Left hindlimb (tissue), 1 donor: Measurements from ENCODE around the gene ZFAND3.

Experiments
- DNase-seq: peaks from one replicate; pipeline ENCODE4 v3.0.0-alpha.2; 2018

Gene ZFAND3

GRCh38 chr6:37827603-37828265, 8.2 kb downstream of the ZFAND3 start:
- no peak for DNase-seq

GRCh38 chr6:37830225-37830624, 10.7 kb downstream of the ZFAND3 start:
- DNase-seq, result no peak

- no peak for DNase-seq
These were observed 11.9 kb downstream of the ZFAND3 start for GRCh38 chr6:37831457-37831856.

GRCh38 chr6:37835923-37836322, 16.4 kb downstream of the ZFAND3 start:
- no peak for DNase-seq

GRCh38 chr6:37838219-37838921, 18.8 kb downstream of the ZFAND3 start:
- DNase-seq, result no peak

GRCh38 chr6:37840143-37840939, 20.8 kb downstream of the ZFAND3 start:
- no peak for DNase-seq

- no peak for DNase-seq
These were observed 21.4 kb downstream of the ZFAND3 start for GRCh38 chr6:37840940-37841300.

GRCh38 chr6:37845026-37845911, 25.7 kb downstream of the ZFAND3 start:
- no peak for DNase-seq

GRCh38 chr6:37845930-37846329, 26.4 kb downstream of the ZFAND3 start:
- no peak for DNase-seq

- no peak for DNase-seq
These were observed 28.2 kb downstream of the ZFAND3 start for GRCh38 chr6:37847704-37848103.

GRCh38 chr6:37848371-37848770, 28.8 kb downstream of the ZFAND3 start:
- no peak for DNase-seq

- no peak for DNase-seq
These were observed 30.7 kb downstream of the ZFAND3 start for GRCh38 chr6:37850260-37850659.

GRCh38 chr6:37850728-37851285, 31.3 kb downstream of the ZFAND3 start:
- no peak for DNase-seq

- DNase-seq, result no peak
These were observed 32.5 kb downstream of the ZFAND3 start for GRCh38 chr6:37851997-37852524.

GRCh38 chr6:37856285-37856684, 36.8 kb downstream of the ZFAND3 start:
- DNase-seq, result no peak

- no peak for DNase-seq
These were observed 38.8 kb downstream of the ZFAND3 start for GRCh38 chr6:37858363-37858762.

- DNase-seq, result no peak
These were observed 40.8 kb downstream of the ZFAND3 start for GRCh38 chr6:37860226-37860839.

GRCh38 chr6:37861452-37861851, 41.9 kb downstream of the ZFAND3 start:
- no peak for DNase-seq

GRCh38 chr6:37862430-37862829, 42.9 kb downstream of the ZFAND3 start:
- DNase-seq, result no peak

GRCh38 chr6:37862992-37863391, 43.5 kb downstream of the ZFAND3 start:
- DNase-seq, result no peak

GRCh38 chr6:37864250-37864649, 44.7 kb downstream of the ZFAND3 start:
- no peak for DNase-seq

GRCh38 chr6:37865504-37865903, 46.0 kb downstream of the ZFAND3 start:
- no peak for DNase-seq
